Trophoblast cell (in vitro differentiated cells and primary cell): Measurements from ENCODE around the gene DBH.
A peak's percentile ranks its signal among the peaks of the same experiment; 100 is the strongest.

Source experiments
- DNase-seq, 2 donors: peaks; one replicate each; pipeline ENCODE4 v3.0.0-alpha.2; 2016
- H2AFZ ChIP-seq: 2 replicates; pipeline ENCODE4 v1.6.1; 2013; ENCODE audit warnings: low read length, moderate library complexity, mild to moderate bottlenecking; ENCODE audit not compliant: insufficient read depth, poor library complexity
- H2AK5ac ChIP-seq: 2 replicates; pipeline ENCODE4 v1.6.1; 2013; ENCODE audit warnings: mild to moderate bottlenecking, low read length
- H2BK120ac ChIP-seq: 2 replicates; pipeline ENCODE4 v1.6.1; 2013; ENCODE audit warnings: low read length, mild to moderate bottlenecking, moderate library complexity; ENCODE audit not compliant: insufficient read depth, poor library complexity
- H2BK12ac ChIP-seq: 2 replicates; pipeline ENCODE4 v1.6.1; 2013; ENCODE audit warnings: mild to moderate bottlenecking, low read length, moderate library complexity
- H2BK5ac ChIP-seq: 2 replicates; pipeline ENCODE4 v1.6.1; 2013; ENCODE audit warnings: low read length, low read depth, moderate library complexity, mild to moderate bottlenecking; ENCODE audit not compliant: poor library complexity
- H3K14ac ChIP-seq: 2 replicates; pipeline ENCODE4 v1.6.1; 2013; ENCODE audit warnings: mild to moderate bottlenecking, low read length
- H3K18ac ChIP-seq: 2 replicates; pipeline ENCODE4 v1.6.1; 2013; ENCODE audit warnings: mild to moderate bottlenecking, low read length
- H3K23ac ChIP-seq: 2 replicates; pipeline ENCODE4 v1.6.1; 2013; ENCODE audit warnings: low read length
- H3K27ac ChIP-seq: 2 replicates; pipeline ENCODE4 v1.5.1; 2013; ENCODE audit warnings: low read depth, mild to moderate bottlenecking, inconsistent platforms, low read length, moderate library complexity
- H3K27me3 ChIP-seq: 2 replicates; pipeline ENCODE4 v1.6.1; 2013; ENCODE audit warnings: inconsistent platforms, mild to moderate bottlenecking, low read length, moderate library complexity; ENCODE audit not compliant: insufficient read depth
- H3K36me3 ChIP-seq, 2 experiments: 1 replicate in 1 of 2; 2 replicates in 1 of 2; pipeline ENCODE4 v1.6.1; 2013; ENCODE audit warnings: low read length in 2 of 2, mild to moderate bottlenecking in 2 of 2, moderate library complexity in 1 of 2; ENCODE audit not compliant: insufficient read depth in 2 of 2, control insufficient read depth in 1 of 2
- H3K4ac ChIP-seq: 2 replicates; pipeline ENCODE4 v1.6.1; 2013; ENCODE audit warnings: low read depth, mild to moderate bottlenecking, low read length, moderate library complexity
- H3K4me1 ChIP-seq, 2 experiments: 1 replicate in 1 of 2; 2 replicates in 1 of 2; pipeline ENCODE4 v1.6.1; 2013; ENCODE audit warnings: low read length in 2 of 2, mild to moderate bottlenecking in 2 of 2, moderate library complexity in 1 of 2; ENCODE audit not compliant: insufficient read depth in 2 of 2, control insufficient read depth in 1 of 2
- H3K4me2 ChIP-seq: 2 replicates; pipeline ENCODE4 v1.6.1; 2013; ENCODE audit warnings: inconsistent platforms, mild to moderate bottlenecking, low read length, moderate library complexity
- H3K4me3 ChIP-seq: 2 replicates; pipeline ENCODE4 v1.5.1; 2013; ENCODE audit warnings: mild to moderate bottlenecking, low read depth, low read length, inconsistent platforms
- H3K79me1 ChIP-seq: one replicate; pipeline ENCODE4 v1.6.1; 2013; ENCODE audit warnings: low read length
- H3K79me2 ChIP-seq: 2 replicates; pipeline ENCODE4 v1.6.1; 2013; ENCODE audit warnings: low read length, mild to moderate bottlenecking; ENCODE audit not compliant: control insufficient read depth, insufficient read depth, poor library complexity
- H3K9ac ChIP-seq: 2 replicates; pipeline ENCODE4 v1.6.1; 2013; ENCODE audit warnings: mild to moderate bottlenecking, low read length
- H3K9me3 ChIP-seq: 2 replicates; pipeline ENCODE4 v1.6.1; 2013; ENCODE audit warnings: low read depth, mild to moderate bottlenecking, control low read depth, inconsistent platforms, low read length; ENCODE audit not compliant: insufficient read depth
- H4K12ac ChIP-seq: 2 replicates; pipeline ENCODE4 v1.6.1; 2013; ENCODE audit warnings: low read depth, mild to moderate bottlenecking, low read length, moderate library complexity
- H4K8ac ChIP-seq: 2 replicates; pipeline ENCODE4 v1.6.1; 2013; ENCODE audit warnings: low read depth, mild to moderate bottlenecking, low read length, moderate library complexity
- H4K91ac ChIP-seq: one replicate; pipeline ENCODE4 v1.6.1; 2013; ENCODE audit warnings: low read depth, mild to moderate bottlenecking, low read length, moderate library complexity
- WGBS: extraction: QIAGEN DNeasy Blood & Tissue Kit; methylation state at CpG from one replicate; pipeline ENCODE4 v1.1.7; 2013; ENCODE audit warnings: missing lambda C conversion rate; ENCODE audit not compliant: insufficient read length, insufficient coverage; ENCODE audit errors: extremely low coverage; 5-methylcytosine and 5-hydroxymethylcytosine counted together

DBH gene

DNA sequence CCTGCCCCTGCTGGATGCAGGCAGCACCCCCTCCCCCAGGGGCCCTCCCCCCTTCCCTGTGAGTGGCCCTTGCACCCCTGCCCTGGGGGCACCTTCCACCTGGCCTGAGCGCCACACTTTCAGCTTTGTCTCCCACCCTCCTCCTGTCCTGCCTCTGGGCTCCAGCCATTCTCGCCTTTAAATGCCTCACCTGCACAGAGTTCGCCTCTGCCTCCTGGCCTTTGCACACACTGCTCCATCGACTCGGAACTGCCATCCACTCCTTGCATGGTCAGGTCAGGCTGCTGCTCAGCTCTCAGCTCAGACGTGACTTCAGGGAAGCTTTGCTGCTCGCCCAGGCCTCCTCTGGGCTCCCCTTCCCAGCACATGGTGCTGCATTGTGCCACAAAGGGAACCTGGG is 37.2 kb upstream of the DBH start:
- Histone ChIP-seq H3K4me3 (no peak overlapping the region), H2AK5ac (no peak overlapping the region), H4K91ac (no peak overlapping the region), H3K18ac (no peak overlapping the region), H3K79me2 (no peaks in the 10 kb centered on the region), H3K4ac (no peak overlapping the region), H2AFZ (no peak overlapping the region), H2BK5ac (no peak overlapping the region), H3K9me3 (peaks cover 37% of the 10 kb centered on the region), H3K23ac (no peak overlapping the region), H3K27me3 (no peaks in the 10 kb centered on the region), H3K4me2 (no peak overlapping the region), H2BK12ac (no peak overlapping the region), H3K4me1 (no peaks in the 10 kb centered on the region), H4K8ac (no peak overlapping the region), H3K14ac (no peak overlapping the region), H2BK120ac (no peak overlapping the region), H3K36me3 (no peaks in the 10 kb centered on the region), H4K12ac (no peak overlapping the region), H3K9ac (no peak overlapping the region), H3K27ac (no peak overlapping the region), H3K79me1 (no peaks in the 10 kb centered on the region)
- DNase-seq: no peak
- no CpG with 5 or more reads among the region's 7 CpGs for WGBS

DNA sequence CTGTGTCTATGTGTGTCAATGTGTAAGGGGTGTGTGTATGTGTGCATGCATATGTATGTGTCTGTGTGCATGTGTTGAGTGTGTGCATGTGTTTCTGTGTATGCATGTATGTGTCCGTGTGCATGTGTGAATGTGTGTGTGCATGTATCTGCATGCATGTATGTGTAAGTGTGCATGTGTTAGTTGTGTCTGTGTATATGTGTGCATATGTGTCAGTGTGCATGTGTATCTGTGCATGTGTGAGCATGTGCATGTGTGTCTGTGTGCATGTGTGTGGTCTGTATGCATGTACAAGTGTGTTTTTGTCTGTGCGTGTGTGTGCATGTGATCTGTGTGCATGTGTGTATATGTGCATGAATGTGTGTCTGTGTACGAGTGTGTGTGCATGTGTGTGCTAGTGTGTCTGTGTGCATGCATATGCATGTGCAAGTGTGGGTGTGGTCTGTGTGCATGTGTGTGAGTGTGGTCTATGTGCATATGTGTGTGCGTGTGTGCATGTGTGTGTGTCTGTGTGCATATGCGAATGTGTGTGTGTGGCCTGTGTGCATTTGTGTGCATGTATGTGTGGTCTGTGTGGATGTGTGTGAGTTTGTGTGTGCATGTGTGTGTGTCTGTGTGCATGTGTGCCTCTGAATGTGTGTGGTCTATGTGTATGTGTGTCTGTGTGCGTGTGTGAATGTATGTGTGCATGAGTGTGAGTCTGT is 36.5 kb upstream of the DBH start:
- Histone ChIP-seq H3K4me2 (no peak overlapping the region), H4K91ac (no peak overlapping the region), H4K12ac (no peak overlapping the region), H3K79me1 (no peaks in the 10 kb centered on the region), H3K14ac (no peak overlapping the region), H2AK5ac (no peak overlapping the region), H3K23ac (peak overlapping the region; percentile 79), H3K27ac (no peak overlapping the region), H2AFZ (no peak overlapping the region), H3K18ac (no peak overlapping the region), H3K4ac (no peak overlapping the region), H3K9ac (no peak overlapping the region), H2BK5ac (no peak overlapping the region), H3K79me2 (no peaks in the 10 kb centered on the region), H2BK12ac (no peak overlapping the region), H3K4me3 (peak overlapping the region; percentile 60), H3K27me3 (no peaks in the 10 kb centered on the region), H2BK120ac (no peak overlapping the region), H3K36me3 (no peaks in the 10 kb centered on the region), H3K4me1 (no peaks in the 10 kb centered on the region), H3K9me3 (peaks cover 37% of the 10 kb centered on the region), H4K8ac (no peak overlapping the region)
- no peak for DNase-seq
- no CpG with 5 or more reads among the region's 6 CpGs for WGBS

DNA sequence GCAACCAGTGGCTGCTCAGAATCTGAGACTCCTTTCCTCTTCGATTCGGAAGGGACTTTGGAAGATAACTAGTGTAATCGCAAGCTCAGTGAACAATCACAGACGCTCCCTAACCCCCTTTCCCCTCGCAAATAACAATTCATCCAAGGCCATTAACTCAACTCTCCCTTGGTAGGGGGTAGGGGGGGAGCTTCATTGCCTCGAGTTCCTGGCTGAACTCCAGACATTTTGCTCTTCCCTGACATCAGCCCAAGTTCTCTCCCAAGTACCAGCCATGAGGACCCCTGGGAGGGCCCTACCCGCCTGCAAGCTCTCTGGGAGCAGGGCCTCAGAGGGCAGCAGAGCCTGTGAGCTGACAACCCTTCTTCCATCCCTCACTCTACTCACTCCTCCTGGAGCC is 35.4 kb upstream of the DBH start:
- Histone ChIP-seq H4K91ac (no peak overlapping the region), H2AK5ac (no peak overlapping the region), H2BK120ac (no peak overlapping the region), H3K4ac (no peak overlapping the region), H3K79me2 (no peaks in the 10 kb centered on the region), H4K8ac (no peak overlapping the region), H3K4me1 (no peaks in the 10 kb centered on the region), H3K36me3 (no peaks in the 10 kb centered on the region), H3K23ac (no peak overlapping the region), H4K12ac (no peak overlapping the region), H3K9me3 (peaks cover 31% of the 10 kb centered on the region), H3K27ac (no peak overlapping the region), H3K27me3 (no peaks in the 10 kb centered on the region), H3K4me3 (no peak overlapping the region), H2BK12ac (no peak overlapping the region), H2BK5ac (no peak overlapping the region), H3K79me1 (no peaks in the 10 kb centered on the region), H2AFZ (no peak overlapping the region), H3K18ac (no peak overlapping the region), H3K4me2 (no peak overlapping the region), H3K9ac (no peak overlapping the region), H3K14ac (no peak overlapping the region)
- no CpG with 5 or more reads among the region's 7 CpGs for WGBS
- DNase-seq: no peak

DNA sequence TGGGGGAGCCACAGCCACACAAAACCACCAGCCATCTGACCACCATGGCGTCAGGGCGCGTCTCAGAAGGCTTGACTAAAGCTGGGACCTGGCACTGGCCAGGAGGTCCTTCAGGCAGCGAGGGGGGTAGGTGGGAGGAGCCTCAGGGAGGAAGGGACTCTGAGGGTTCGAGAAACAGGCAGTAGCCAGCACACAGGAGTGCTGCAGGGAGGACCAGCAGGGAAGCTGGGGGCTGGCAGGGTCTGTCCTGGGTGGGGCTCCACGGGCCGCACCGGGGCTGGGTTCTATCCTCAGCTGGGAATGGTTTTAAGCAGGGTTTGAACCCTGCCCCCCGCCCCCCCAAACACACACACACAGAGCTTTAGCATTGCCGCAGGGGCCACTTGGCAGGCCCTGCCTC is 34.4 kb upstream of the DBH start:
- no peak overlapping the region for H2BK12ac ChIP-seq
- no peak overlapping the region for H3K27ac ChIP-seq
- H2AFZ ChIP-seq: no peak overlapping the region
- H3K4ac ChIP-seq: no peak overlapping the region
- no peak overlapping the region for H2BK120ac ChIP-seq
- H3K14ac ChIP-seq: no peak overlapping the region
- H3K23ac ChIP-seq: no peak overlapping the region
- no peak overlapping the region for H3K4me2 ChIP-seq
- no peaks in the 10 kb centered on the region for H3K79me2 ChIP-seq
- H3K4me3 ChIP-seq: no peak overlapping the region
- no peak overlapping the region for H4K12ac ChIP-seq
- H3K27me3 ChIP-seq: no peaks in the 10 kb centered on the region
- H2BK5ac ChIP-seq: no peak overlapping the region
- no peaks in the 10 kb centered on the region for H3K36me3 ChIP-seq
- H3K4me1 ChIP-seq: no peaks in the 10 kb centered on the region
- H3K18ac ChIP-seq: no peak overlapping the region
- WGBS: no CpG with 5 or more reads among the region's 10 CpGs
- no peak for DNase-seq
- H3K9ac ChIP-seq: no peak overlapping the region
- H4K8ac ChIP-seq: no peak overlapping the region
- H2AK5ac ChIP-seq: no peak overlapping the region
- no peaks in the 10 kb centered on the region for H3K79me1 ChIP-seq
- no peak overlapping the region for H4K91ac ChIP-seq
- H3K9me3 ChIP-seq: peaks cover 22% of the 10 kb centered on the region
